ENCODE measurements around the gene CLEC3A.

DNA sequence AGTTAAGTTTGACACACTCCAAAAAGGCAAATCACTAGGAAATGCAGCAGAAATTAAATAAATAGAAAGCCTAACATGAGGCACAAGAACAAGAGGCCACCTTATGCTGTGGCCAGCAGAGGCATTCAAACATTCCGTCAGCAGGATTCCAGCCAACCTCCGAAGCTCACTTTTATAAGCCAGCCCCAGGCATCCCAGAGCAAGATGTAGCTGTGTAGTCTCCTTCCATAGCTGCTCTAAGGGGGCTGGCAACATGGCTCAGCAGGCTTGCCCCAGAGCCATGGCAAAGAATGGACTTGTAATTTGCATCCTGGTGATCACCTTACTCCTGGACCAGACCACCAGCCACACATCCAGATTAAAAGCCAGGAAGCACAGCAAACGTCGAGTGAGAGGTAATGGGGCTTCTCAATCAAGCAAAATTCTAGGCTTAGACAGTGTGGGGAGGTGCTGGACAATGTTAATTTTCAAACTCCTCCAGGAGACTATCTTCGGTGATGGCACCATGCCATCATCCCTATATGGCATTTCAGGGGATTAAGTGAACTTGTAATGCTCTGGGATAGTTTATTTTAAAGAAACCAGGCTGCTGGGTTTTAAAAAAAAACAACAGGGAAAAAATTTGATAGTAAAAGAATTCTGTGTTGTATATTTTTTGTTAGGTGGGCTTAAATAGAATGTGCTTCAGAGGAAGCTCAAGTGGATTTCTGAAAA, at the start of gene CLEC3A:
- TF ChIP-seq POLR2AphosphoS5 (IDR thresholded peaks at IDR 0.05): no peak
- TF ChIP-seq, protein P1, sequence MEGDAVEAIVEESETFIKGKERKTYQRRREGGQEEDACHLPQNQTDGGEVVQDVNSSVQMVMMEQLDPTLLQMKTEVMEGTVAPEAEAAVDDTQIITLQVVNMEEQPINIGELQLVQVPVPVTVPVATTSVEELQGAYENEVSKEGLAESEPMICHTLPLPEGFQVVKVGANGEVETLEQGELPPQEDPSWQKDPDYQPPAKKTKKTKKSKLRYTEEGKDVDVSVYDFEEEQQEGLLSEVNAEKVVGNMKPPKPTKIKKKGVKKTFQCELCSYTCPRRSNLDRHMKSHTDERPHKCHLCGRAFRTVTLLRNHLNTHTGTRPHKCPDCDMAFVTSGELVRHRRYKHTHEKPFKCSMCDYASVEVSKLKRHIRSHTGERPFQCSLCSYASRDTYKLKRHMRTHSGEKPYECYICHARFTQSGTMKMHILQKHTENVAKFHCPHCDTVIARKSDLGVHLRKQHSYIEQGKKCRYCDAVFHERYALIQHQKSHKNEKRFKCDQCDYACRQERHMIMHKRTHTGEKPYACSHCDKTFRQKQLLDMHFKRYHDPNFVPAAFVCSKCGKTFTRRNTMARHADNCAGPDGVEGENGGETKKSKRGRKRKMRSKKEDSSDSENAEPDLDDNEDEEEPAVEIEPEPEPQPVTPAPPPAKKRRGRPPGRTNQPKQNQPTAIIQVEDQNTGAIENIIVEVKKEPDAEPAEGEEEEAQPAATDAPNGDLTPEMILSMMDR (IDR thresholded peaks at IDR 0.05): no peak
- TF ChIP-seq POLR2A (IDR thresholded peaks at IDR 0.05): no peak
- no peak for TF ChIP-seq EP300 (IDR thresholded peaks at IDR 0.05; ENCODE audit: low read depth)

Data from transverse colon (tissue), 4 donors.